Measurements from ENCODE around the gene EID2B. TPM values are rescaled to one million over a fixed set of nuclear protein-coding genes. Genes with fewer than 3 reads are reported as not detected.

Gene EID2B
- total RNA-seq, 4 donors from 2014 or later: 0.56 to 1.5 (median 1.0) TPM

- intact Hi-C loops (cut with DNase I; ENCODE audit: low total_unique reads): no loop called here
- TF ChIP-seq, protein P1, sequence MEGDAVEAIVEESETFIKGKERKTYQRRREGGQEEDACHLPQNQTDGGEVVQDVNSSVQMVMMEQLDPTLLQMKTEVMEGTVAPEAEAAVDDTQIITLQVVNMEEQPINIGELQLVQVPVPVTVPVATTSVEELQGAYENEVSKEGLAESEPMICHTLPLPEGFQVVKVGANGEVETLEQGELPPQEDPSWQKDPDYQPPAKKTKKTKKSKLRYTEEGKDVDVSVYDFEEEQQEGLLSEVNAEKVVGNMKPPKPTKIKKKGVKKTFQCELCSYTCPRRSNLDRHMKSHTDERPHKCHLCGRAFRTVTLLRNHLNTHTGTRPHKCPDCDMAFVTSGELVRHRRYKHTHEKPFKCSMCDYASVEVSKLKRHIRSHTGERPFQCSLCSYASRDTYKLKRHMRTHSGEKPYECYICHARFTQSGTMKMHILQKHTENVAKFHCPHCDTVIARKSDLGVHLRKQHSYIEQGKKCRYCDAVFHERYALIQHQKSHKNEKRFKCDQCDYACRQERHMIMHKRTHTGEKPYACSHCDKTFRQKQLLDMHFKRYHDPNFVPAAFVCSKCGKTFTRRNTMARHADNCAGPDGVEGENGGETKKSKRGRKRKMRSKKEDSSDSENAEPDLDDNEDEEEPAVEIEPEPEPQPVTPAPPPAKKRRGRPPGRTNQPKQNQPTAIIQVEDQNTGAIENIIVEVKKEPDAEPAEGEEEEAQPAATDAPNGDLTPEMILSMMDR (IDR thresholded peaks at IDR 0.05): no peak
- TF ChIP-seq POLR2A (IDR thresholded peaks at IDR 0.05): no peak
- 32 to 51% methylated on average over 7 of the region's 7 CpGs for WGBS, 2 donors
Measured at GRCh38 chr19:39506598-39506943, 26.1 kb downstream of the EID2B start.

GRCh38 chr19:39502640-39503417, 29.8 kb downstream of the EID2B start:
- no peak for TF ChIP-seq POLR2A (IDR thresholded peaks at IDR 0.05)
- TF ChIP-seq, protein P1 (IDR thresholded peaks at IDR 0.05): no peak
- peak in 1 of 2 donors; percentile 87 for DNase-seq (ENCODE audit: low spot score in 2 of 2)
- intact Hi-C loops (cut with DNase I; ENCODE audit: low total_unique reads): no loop called here
- WGBS, 2 donors: 16 to 37% methylated on average over 31 to 52 of the region's 69 CpGs
- no peak overlapping the region for H3K4me3 ChIP-seq (ENCODE audit: low read depth, poor library complexity, severe bottlenecking)

More at GRCh38 chr19:39506598-39506943, 26.1 kb downstream of the EID2B start:
- DNase-seq (ENCODE audit: low spot score in 2 of 2): no peak
- H3K4me3 ChIP-seq (ENCODE audit: low read depth, poor library complexity, severe bottlenecking): no peak overlapping the region

GRCh38 chr19:39501340-39501739, 31.3 kb downstream of the EID2B start:
- TF ChIP-seq, protein P1 (IDR thresholded peaks at IDR 0.05): no peak
- no peak for TF ChIP-seq POLR2A (IDR thresholded peaks at IDR 0.05)
- no peak overlapping the region for H3K4me3 ChIP-seq (ENCODE audit: low read depth, poor library complexity, severe bottlenecking)
- DNase-seq (ENCODE audit: low spot score in 2 of 2): no peak
- intact Hi-C loops (cut with DNase I; ENCODE audit: low total_unique reads): no loop called here
- 76 to 81% methylated on average over 5 of the region's 5 CpGs for WGBS, 2 donors

DNA sequence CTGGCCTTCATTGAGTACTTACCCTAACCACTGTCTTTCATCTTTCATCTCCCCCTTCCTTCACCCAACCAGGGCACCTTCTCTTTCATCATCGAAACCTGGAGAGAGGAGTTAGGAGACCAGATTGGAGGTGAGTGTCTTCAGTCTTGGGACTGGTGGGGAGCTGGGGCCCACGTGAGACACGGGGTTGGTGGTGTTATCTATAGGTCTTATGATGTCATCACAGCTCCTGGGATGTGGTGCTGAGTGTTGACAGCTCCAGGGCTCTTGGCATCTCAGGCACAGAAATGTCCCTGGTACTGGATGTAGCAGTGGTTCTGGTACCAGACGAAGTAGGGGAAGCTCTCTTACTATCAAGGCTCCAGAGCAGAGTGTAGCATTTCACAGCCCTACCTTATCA, 32.1 kb downstream of the EID2B start:
- intact Hi-C loops (cut with DNase I; ENCODE audit: low total_unique reads): no loop called here

DNA sequence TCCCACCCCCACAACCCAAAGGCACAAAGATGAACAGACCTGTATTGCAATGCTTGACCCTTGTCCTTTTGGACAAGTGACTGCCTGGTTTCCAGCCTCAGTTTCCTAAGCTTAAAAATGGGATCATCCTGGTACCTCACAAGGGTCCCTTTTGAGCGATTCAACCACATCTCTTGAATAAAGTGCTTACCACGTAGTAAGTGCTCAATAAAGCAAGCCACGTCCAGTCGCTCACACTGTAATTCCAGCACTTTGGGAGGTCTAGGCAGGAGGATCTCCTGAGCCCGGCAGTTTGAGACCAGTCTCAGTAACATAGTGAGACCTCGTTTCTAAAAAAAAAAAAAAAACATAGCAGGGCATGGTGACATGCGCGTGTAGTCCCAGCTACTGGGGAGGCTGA, 32.7 kb downstream of the EID2B start:
- H3K4me3 ChIP-seq (ENCODE audit: low read depth, poor library complexity, severe bottlenecking): no peak overlapping the region
- no peak for DNase-seq (ENCODE audit: low spot score in 2 of 2)
- TF ChIP-seq, protein P1 (IDR thresholded peaks at IDR 0.05): no peak
- TF ChIP-seq POLR2A (IDR thresholded peaks at IDR 0.05): no peak
- 77 to 80% methylated on average over 8 of the region's 8 CpGs for WGBS, 2 donors
- intact Hi-C loops (cut with DNase I; ENCODE audit: low total_unique reads): no loop called here

More for the DNA sequence above, 32.1 kb downstream of the EID2B start:
- no peak for TF ChIP-seq POLR2A (IDR thresholded peaks at IDR 0.05)
- TF ChIP-seq, protein P1 (IDR thresholded peaks at IDR 0.05): no peak
- WGBS, 2 donors: 41 to 48% methylated on average over 4 of the region's 4 CpGs
- no peak overlapping the region for H3K4me3 ChIP-seq (ENCODE audit: low read depth, poor library complexity, severe bottlenecking)
- no peak for DNase-seq (ENCODE audit: low spot score in 2 of 2)
